Ectodermal cell (in vitro differentiated cells): ENCODE data around the gene PRKG1.
"Not testable (repeated sequence)": the region's sequence is repeated elsewhere in the genome, so short reads cannot be mapped to it uniquely, and the experiment has no call there.

Experiments used
- H3K27ac ChIP-seq: 2 replicates; pipeline ENCODE4 v1.7.0; 2013; ENCODE audit warnings: mild to moderate bottlenecking, low read depth, low read length; ENCODE audit not compliant: insufficient read depth, poor library complexity, severe bottlenecking
- H3K27me3 ChIP-seq: 2 replicates; pipeline ENCODE4 v1.7.0; 2013; ENCODE audit warnings: mild to moderate bottlenecking, low read length; ENCODE audit not compliant: insufficient read depth, control insufficient read depth, poor library complexity, severe bottlenecking
- H3K36me3 ChIP-seq: one replicate; pipeline ENCODE4 v1.7.0; 2013; ENCODE audit warnings: low read length; ENCODE audit not compliant: control insufficient read depth, insufficient read depth
- H3K4me1 ChIP-seq: one replicate; pipeline ENCODE4 v1.7.0; 2013; ENCODE audit warnings: low read length; ENCODE audit not compliant: control insufficient read depth, insufficient read depth
- H3K4me3 ChIP-seq: 2 replicates; pipeline ENCODE4 v1.7.0; 2013; ENCODE audit warnings: low read depth, low read length, control low read depth; ENCODE audit not compliant: insufficient read depth
- H3K9me3 ChIP-seq: 2 replicates; pipeline ENCODE4 v1.7.0; 2013; ENCODE audit warnings: mild to moderate bottlenecking, low read length, moderate library complexity; ENCODE audit not compliant: control insufficient read depth
- WGBS, 2 experiments: methylation state at CpG; one replicate each; pipeline ENCODE4 v1.1.7; 2013; ENCODE audit warnings: missing lambda C conversion rate in 2 of 2; 5-methylcytosine and 5-hydroxymethylcytosine counted together

Gene PRKG1

GRCh38 chr10:51532044-51532443 lies 457.8 kb downstream of the PRKG1 start:
- 94 to 98% methylated on average over 2 to 4 of the region's 4 CpGs for WGBS, 2 experiments
- H3K9me3 ChIP-seq, result no peaks in the 10 kb centered on the region

GRCh38 chr10:51542853-51543252 lies 468.6 kb downstream of the PRKG1 start:
- no peak overlapping the region for H3K4me3 ChIP-seq
- no peak overlapping the region for H3K27ac ChIP-seq
- 91 to 94% methylated on average over 5 of the region's 5 CpGs for WGBS, 2 experiments
- no peaks in the 10 kb centered on the region for H3K27me3 ChIP-seq
- H3K9me3 ChIP-seq, result no peaks in the 10 kb centered on the region
- no peaks in the 10 kb centered on the region for H3K36me3 ChIP-seq
- H3K4me1 ChIP-seq, result no peaks in the 10 kb centered on the region

More at GRCh38 chr10:51532044-51532443, 457.8 kb downstream of the PRKG1 start:
- no peaks in the 10 kb centered on the region for H3K27me3 ChIP-seq
- H3K4me1 ChIP-seq, result peaks cover 23% of the 10 kb centered on the region
- H3K4me3 ChIP-seq, result no peak overlapping the region
- no peaks in the 10 kb centered on the region for H3K36me3 ChIP-seq
- no peak overlapping the region for H3K27ac ChIP-seq

GRCh38 chr10:51544933-51545332 lies 470.6 kb downstream of the PRKG1 start:
- no peak overlapping the region for H3K4me3 ChIP-seq
- no peaks in the 10 kb centered on the region for H3K27me3 ChIP-seq
- no peaks in the 10 kb centered on the region for H3K4me1 ChIP-seq
- H3K36me3 ChIP-seq, result no peaks in the 10 kb centered on the region
- 85% methylated on average over 1 of the region's 1 CpG for WGBS, 2 experiments
- H3K9me3 ChIP-seq, result no peaks in the 10 kb centered on the region
- no peak overlapping the region for H3K27ac ChIP-seq

GRCh38 chr10:51547941-51548340 lies 473.7 kb downstream of the PRKG1 start:
- Histone ChIP-seq H3K27ac (no peak overlapping the region), H3K4me3 (no peak overlapping the region), H3K4me1 (no peaks in the 10 kb centered on the region), H3K27me3 (no peaks in the 10 kb centered on the region), H3K9me3 (no peaks in the 10 kb centered on the region), H3K36me3 (no peaks in the 10 kb centered on the region)
- 64 to 70% methylated on average over 2 of the region's 2 CpGs for WGBS, 2 experiments

- Histone ChIP-seq H3K4me3 (no peak overlapping the region), H3K9me3 (no peaks in the 10 kb centered on the region), H3K36me3 (no peaks in the 10 kb centered on the region), H3K27me3 (no peaks in the 10 kb centered on the region), H3K27ac (no peak overlapping the region), H3K4me1 (no peaks in the 10 kb centered on the region)
These were observed 478.6 kb downstream of the PRKG1 start for GRCh38 chr10:51552879-51553278.

- no peaks in the 10 kb centered on the region for H3K36me3 ChIP-seq
- 42 to 49% methylated on average over 2 of the region's 2 CpGs for WGBS, 2 experiments
- no peaks in the 10 kb centered on the region for H3K9me3 ChIP-seq
- peak overlapping the region; percentile 45 for H3K27ac ChIP-seq
- H3K4me1 ChIP-seq, result peaks cover 16% of the 10 kb centered on the region
- no peak overlapping the region for H3K4me3 ChIP-seq
- no peaks in the 10 kb centered on the region for H3K27me3 ChIP-seq
These were observed 490.7 kb downstream of the PRKG1 start for GRCh38 chr10:51564896-51565510.

GRCh38 chr10:51567271-51567670 lies 493.0 kb downstream of the PRKG1 start:
- Histone ChIP-seq H3K4me3 (no peak overlapping the region), H3K4me1 (peaks cover 16% of the 10 kb centered on the region), H3K36me3 (no peaks in the 10 kb centered on the region), H3K9me3 (no peaks in the 10 kb centered on the region), H3K27ac (no peak overlapping the region), H3K27me3 (no peaks in the 10 kb centered on the region)
- WGBS, 2 experiments, result 90 to 92% methylated on average over 3 of the region's 3 CpGs

GRCh38 chr10:51569467-51569866 lies 495.2 kb downstream of the PRKG1 start:
- no peaks in the 10 kb centered on the region for H3K9me3 ChIP-seq
- peaks cover 16% of the 10 kb centered on the region for H3K4me1 ChIP-seq
- no peak overlapping the region for H3K4me3 ChIP-seq
- no peak overlapping the region for H3K27ac ChIP-seq
- H3K36me3 ChIP-seq, result no peaks in the 10 kb centered on the region
- WGBS, 2 experiments, result 92 to 93% methylated on average over 2 of the region's 3 CpGs
- no peaks in the 10 kb centered on the region for H3K27me3 ChIP-seq

GRCh38 chr10:51574248-51575048 lies 500.2 kb downstream of the PRKG1 start:
- H3K9me3 ChIP-seq, result no peaks in the 10 kb centered on the region
- 100% methylated on average over 1 to 2 of the region's 2 CpGs for WGBS, 2 experiments
- no peak overlapping the region for H3K4me3 ChIP-seq
- H3K27me3 ChIP-seq, result no peaks in the 10 kb centered on the region
- no peak overlapping the region for H3K27ac ChIP-seq
- H3K4me1 ChIP-seq, result no peaks in the 10 kb centered on the region
- no peaks in the 10 kb centered on the region for H3K36me3 ChIP-seq

- not testable (repeated sequence) for H3K36me3 ChIP-seq
- WGBS, 2 experiments, result 95% methylated on average over 6 of the region's 6 CpGs
These were observed 506.9 kb downstream of the PRKG1 start for GRCh38 chr10:51581196-51581595.

More at GRCh38 chr10:51581196-51581595, 506.9 kb downstream of the PRKG1 start:
- not testable (repeated sequence) for H3K27me3 ChIP-seq, H3K27ac ChIP-seq, H3K4me1 ChIP-seq, H3K4me3 ChIP-seq, H3K9me3 ChIP-seq
